ENCODE measurements around the gene DYNC2LI1.

The DYNC2LI1 gene

GRCh38 chr2:43825841-43826240 lies 52.0 kb downstream of the DYNC2LI1 start:
- H2BK15ac ChIP-seq (ENCODE audit: low read length), result no peak overlapping the region

GRCh38 chr2:43826305-43827250 lies 52.7 kb downstream of the DYNC2LI1 start:
- Histone ChIP-seq H3K9me3 (replicated peaks in 1 of 2; ENCODE audit: control insufficient read depth in 2 of 2, insufficient read depth in 1 of 2, low read depth in 1 of 2, low read length in 2 of 2) (no peaks in the 10 kb centered on the region), H3K9ac (ENCODE audit: low read depth, low read length, poor library complexity) (no peak overlapping the region), H2AFZ (ENCODE audit: low read length) (no peak overlapping the region), H4K8ac (ENCODE audit: low read depth, low read length) (no peak overlapping the region), H3K36me3 (replicated peaks in 1 of 2; ENCODE audit: control insufficient read depth in 2 of 2, insufficient read depth in 2 of 2, low read length in 2 of 2) (no peaks in the 10 kb centered on the region), H2AK5ac (ENCODE audit: low read depth, low read length) (no peak overlapping the region), H3K4me2 (ENCODE audit: insufficient read depth, low read length, poor library complexity, severe bottlenecking) (no peak overlapping the region), H3K23ac (ENCODE audit: low read depth, low read length, poor library complexity) (no peak overlapping the region), H3K79me1 (ENCODE audit: low read depth, low read length) (no peaks in the 10 kb centered on the region), H2BK120ac (ENCODE audit: low read depth, low read length) (no peak overlapping the region), H2BK5ac (ENCODE audit: low read length) (no peak overlapping the region), H4K91ac (ENCODE audit: low read depth, low read length, poor library complexity) (no peak overlapping the region), H3K4me3 (ENCODE audit: low read length in 2 of 2) (no peak overlapping the region), H2BK15ac (ENCODE audit: low read length) (no peak overlapping the region), H3K27me3 (ENCODE audit: control insufficient read depth in 3 of 3, insufficient read depth in 3 of 3, low read depth in 1 of 3, low read length in 3 of 3) (peaks cover 0 to 8% (median 0%) of the 10 kb centered on the region in 3 experiments), H3K4ac (ENCODE audit: low read length) (no peak overlapping the region), H2BK12ac (ENCODE audit: low read length) (no peak overlapping the region), H3K18ac (ENCODE audit: low read length) (no peak overlapping the region), H3K14ac (ENCODE audit: low read length) (no peak overlapping the region), H3K27ac (replicated peaks; ENCODE audit: low read length) (no peak overlapping the region), H3K4me1 (ENCODE audit: control insufficient read depth in 2 of 2, insufficient read depth in 1 of 2, low read depth in 1 of 2, low read length in 2 of 2) (no peaks in the 10 kb centered on the region)
- WGBS, 2 donors (ENCODE audit: extremely low coverage in 2 of 2, insufficient read length in 2 of 2, insufficient replicate concordance in 1 of 2), result no CpG with 5 or more reads among the region's 17 CpGs
- DNase-seq (ENCODE audit: low spot score), result no peak

More at GRCh38 chr2:43825841-43826240, 52.0 kb downstream of the DYNC2LI1 start:
- Histone ChIP-seq H3K4me3 (ENCODE audit: low read length in 2 of 2) (no peak overlapping the region), H3K23ac (ENCODE audit: low read depth, low read length, poor library complexity) (no peak overlapping the region), H3K27me3 (ENCODE audit: control insufficient read depth in 3 of 3, insufficient read depth in 3 of 3, low read depth in 1 of 3, low read length in 3 of 3) (peaks cover 0 to 7% (median 0%) of the 10 kb centered on the region in 3 experiments), H2BK12ac (ENCODE audit: low read length) (no peak overlapping the region), H2BK120ac (ENCODE audit: low read depth, low read length) (no peak overlapping the region), H2AK5ac (ENCODE audit: low read depth, low read length) (no peak overlapping the region), H4K91ac (ENCODE audit: low read depth, low read length, poor library complexity) (no peak overlapping the region), H3K14ac (ENCODE audit: low read length) (no peak overlapping the region), H3K18ac (ENCODE audit: low read length) (no peak overlapping the region), H3K79me1 (ENCODE audit: low read depth, low read length) (no peaks in the 10 kb centered on the region), H4K8ac (ENCODE audit: low read depth, low read length) (no peak overlapping the region), H2AFZ (ENCODE audit: low read length) (no peak overlapping the region), H3K4ac (ENCODE audit: low read length) (no peak overlapping the region), H3K4me1 (ENCODE audit: control insufficient read depth in 2 of 2, insufficient read depth in 1 of 2, low read depth in 1 of 2, low read length in 2 of 2) (no peaks in the 10 kb centered on the region), H3K27ac (replicated peaks; ENCODE audit: low read length) (no peak overlapping the region), H3K9me3 (replicated peaks in 1 of 2; ENCODE audit: control insufficient read depth in 2 of 2, insufficient read depth in 1 of 2, low read depth in 1 of 2, low read length in 2 of 2) (no peaks in the 10 kb centered on the region), H3K9ac (ENCODE audit: low read depth, low read length, poor library complexity) (no peak overlapping the region), H3K36me3 (replicated peaks in 1 of 2; ENCODE audit: control insufficient read depth in 2 of 2, insufficient read depth in 2 of 2, low read length in 2 of 2) (no peaks in the 10 kb centered on the region), H3K4me2 (ENCODE audit: insufficient read depth, low read length, poor library complexity, severe bottlenecking) (no peak overlapping the region), H2BK5ac (ENCODE audit: low read length) (no peak overlapping the region)
- WGBS, 2 donors (ENCODE audit: extremely low coverage in 2 of 2, insufficient read length in 2 of 2, insufficient replicate concordance in 1 of 2), result no CpG with 5 or more reads among the region's 3 CpGs
- DNase-seq (ENCODE audit: low spot score), result no peak

GRCh38 chr2:43831543-43832294 lies 57.9 kb downstream of the DYNC2LI1 start:
- no peak overlapping the region for H2AK5ac ChIP-seq (ENCODE audit: low read depth, low read length)
- no peaks in the 10 kb centered on the region for H3K36me3 ChIP-seq (replicated peaks in 1 of 2; ENCODE audit: control insufficient read depth in 2 of 2, insufficient read depth in 2 of 2, low read length in 2 of 2)
- H3K79me1 ChIP-seq (ENCODE audit: low read depth, low read length), result peaks cover 2% of the 10 kb centered on the region
- H3K4me1 ChIP-seq (ENCODE audit: control insufficient read depth in 2 of 2, insufficient read depth in 1 of 2, low read depth in 1 of 2, low read length in 2 of 2), result no peaks in the 10 kb centered on the region
- no peak overlapping the region for H3K23ac ChIP-seq (ENCODE audit: low read depth, low read length, poor library complexity)
- no peak for DNase-seq (ENCODE audit: low spot score)
- no peak overlapping the region for H3K27ac ChIP-seq (replicated peaks; ENCODE audit: low read length)
- H3K4me3 ChIP-seq (ENCODE audit: low read length in 2 of 2), result peak overlapping the region in 1 of 2 donors; percentile 43
- H3K14ac ChIP-seq (ENCODE audit: low read length), result peak overlapping the region; percentile 21
- peak overlapping the region; percentile 68 for H2AFZ ChIP-seq (ENCODE audit: low read length)
- H3K9me3 ChIP-seq (replicated peaks in 1 of 2; ENCODE audit: control insufficient read depth in 2 of 2, insufficient read depth in 1 of 2, low read depth in 1 of 2, low read length in 2 of 2), result no peaks in the 10 kb centered on the region
- H2BK15ac ChIP-seq (ENCODE audit: low read length), result no peak overlapping the region
- no CpG with 5 or more reads among the region's 54 CpGs for WGBS, 2 donors (ENCODE audit: extremely low coverage in 2 of 2, insufficient read length in 2 of 2, insufficient replicate concordance in 1 of 2)
- H3K9ac ChIP-seq (ENCODE audit: low read depth, low read length, poor library complexity), result peak overlapping the region; percentile 4
- H3K18ac ChIP-seq (ENCODE audit: low read length), result peak overlapping the region; percentile 64
- no peak overlapping the region for H4K91ac ChIP-seq (ENCODE audit: low read depth, low read length, poor library complexity)
- peak overlapping the region; percentile 18 for H3K4me2 ChIP-seq (ENCODE audit: insufficient read depth, low read length, poor library complexity, severe bottlenecking)
- peaks cover 0 to 8% (median 0%) of the 10 kb centered on the region in 3 experiments for H3K27me3 ChIP-seq (ENCODE audit: control insufficient read depth in 3 of 3, insufficient read depth in 3 of 3, low read depth in 1 of 3, low read length in 3 of 3)
- H4K8ac ChIP-seq (ENCODE audit: low read depth, low read length), result no peak overlapping the region
- peak overlapping the region; percentile 66 for H3K4ac ChIP-seq (ENCODE audit: low read length)
- H2BK120ac ChIP-seq (ENCODE audit: low read depth, low read length), result no peak overlapping the region
- peak overlapping the region; percentile 84 for H2BK12ac ChIP-seq (ENCODE audit: low read length)
- H2BK5ac ChIP-seq (ENCODE audit: low read length), result no peak overlapping the region

GRCh38 chr2:43832457-43832856 lies 58.6 kb downstream of the DYNC2LI1 start:
- H2BK5ac ChIP-seq (ENCODE audit: low read length), result no peak overlapping the region
- WGBS, 2 donors (ENCODE audit: extremely low coverage in 2 of 2, insufficient read length in 2 of 2, insufficient replicate concordance in 1 of 2), result no CpG with 5 or more reads among the region's 3 CpGs
- H2BK120ac ChIP-seq (ENCODE audit: low read depth, low read length), result no peak overlapping the region
- H3K4me3 ChIP-seq (ENCODE audit: low read length in 2 of 2), result no peak overlapping the region
- H3K14ac ChIP-seq (ENCODE audit: low read length), result no peak overlapping the region
- H3K23ac ChIP-seq (ENCODE audit: low read depth, low read length, poor library complexity), result no peak overlapping the region
- peaks cover 2% of the 10 kb centered on the region for H3K79me1 ChIP-seq (ENCODE audit: low read depth, low read length)
- no peak for DNase-seq (ENCODE audit: low spot score)
- H2AK5ac ChIP-seq (ENCODE audit: low read depth, low read length), result no peak overlapping the region
- H3K4me2 ChIP-seq (ENCODE audit: insufficient read depth, low read length, poor library complexity, severe bottlenecking), result no peak overlapping the region
- no peak overlapping the region for H3K9ac ChIP-seq (ENCODE audit: low read depth, low read length, poor library complexity)
- H4K8ac ChIP-seq (ENCODE audit: low read depth, low read length), result no peak overlapping the region
- H3K4ac ChIP-seq (ENCODE audit: low read length), result no peak overlapping the region
- H3K4me1 ChIP-seq (ENCODE audit: control insufficient read depth in 2 of 2, insufficient read depth in 1 of 2, low read depth in 1 of 2, low read length in 2 of 2), result no peaks in the 10 kb centered on the region
- H2AFZ ChIP-seq (ENCODE audit: low read length), result peak overlapping the region; percentile 68
- peaks cover 0 to 8% (median 0%) of the 10 kb centered on the region in 3 experiments for H3K27me3 ChIP-seq (ENCODE audit: control insufficient read depth in 3 of 3, insufficient read depth in 3 of 3, low read depth in 1 of 3, low read length in 3 of 3)
- no peak overlapping the region for H2BK15ac ChIP-seq (ENCODE audit: low read length)
- H3K36me3 ChIP-seq (replicated peaks in 1 of 2; ENCODE audit: control insufficient read depth in 2 of 2, insufficient read depth in 2 of 2, low read length in 2 of 2), result no peaks in the 10 kb centered on the region
- no peaks in the 10 kb centered on the region for H3K9me3 ChIP-seq (replicated peaks in 1 of 2; ENCODE audit: control insufficient read depth in 2 of 2, insufficient read depth in 1 of 2, low read depth in 1 of 2, low read length in 2 of 2)
- no peak overlapping the region for H3K27ac ChIP-seq (replicated peaks; ENCODE audit: low read length)
- no peak overlapping the region for H2BK12ac ChIP-seq (ENCODE audit: low read length)
- no peak overlapping the region for H3K18ac ChIP-seq (ENCODE audit: low read length)
- no peak overlapping the region for H4K91ac ChIP-seq (ENCODE audit: low read depth, low read length, poor library complexity)

All from neuronal stem cell (in vitro differentiated cells).